ENCODE data around the gene ACAA2.

ACAA2 gene

DNA sequence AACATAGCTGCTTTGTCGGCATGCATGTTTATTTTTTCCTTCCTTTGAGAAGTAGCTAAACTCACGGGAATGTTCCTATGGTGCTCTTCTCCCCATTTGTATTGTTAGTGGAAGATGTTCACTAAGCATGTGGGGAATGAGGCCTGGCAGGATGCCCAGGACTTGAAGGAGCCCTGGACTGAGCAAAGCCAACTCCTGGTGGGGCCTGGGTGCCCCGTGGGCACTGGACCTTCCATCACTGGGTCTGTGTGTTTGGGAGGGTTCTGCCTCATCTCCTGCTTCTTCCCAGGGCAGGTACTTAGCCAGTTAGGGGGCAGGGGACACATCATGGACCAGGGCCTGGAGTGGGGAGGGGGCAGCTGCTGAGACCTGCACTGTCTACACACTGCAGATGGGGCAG, 49.3 kb downstream of the ACAA2 start:
- DNase-seq, result no peak

DNA sequence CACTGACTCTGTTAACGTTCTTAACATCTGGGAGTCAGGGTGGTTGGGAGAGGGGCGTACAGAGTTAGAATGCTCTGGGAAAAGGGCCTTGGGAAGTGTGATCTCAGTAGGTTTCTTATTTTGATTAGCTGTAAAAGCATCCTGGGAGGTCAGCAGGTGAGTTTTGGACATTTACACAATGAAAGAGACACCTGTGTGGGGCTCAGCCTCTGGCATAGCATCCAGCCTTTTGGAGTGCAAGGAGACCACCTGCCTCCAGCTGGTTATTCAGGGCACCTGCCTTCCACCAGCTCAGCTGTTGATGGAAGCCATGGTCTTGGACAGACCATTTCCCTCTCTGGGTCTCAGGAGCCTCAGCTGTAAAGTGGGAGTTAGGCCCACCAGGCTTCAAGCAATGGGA, 49.7 kb downstream of the ACAA2 start:
- DNase-seq, result no peak

DNA sequence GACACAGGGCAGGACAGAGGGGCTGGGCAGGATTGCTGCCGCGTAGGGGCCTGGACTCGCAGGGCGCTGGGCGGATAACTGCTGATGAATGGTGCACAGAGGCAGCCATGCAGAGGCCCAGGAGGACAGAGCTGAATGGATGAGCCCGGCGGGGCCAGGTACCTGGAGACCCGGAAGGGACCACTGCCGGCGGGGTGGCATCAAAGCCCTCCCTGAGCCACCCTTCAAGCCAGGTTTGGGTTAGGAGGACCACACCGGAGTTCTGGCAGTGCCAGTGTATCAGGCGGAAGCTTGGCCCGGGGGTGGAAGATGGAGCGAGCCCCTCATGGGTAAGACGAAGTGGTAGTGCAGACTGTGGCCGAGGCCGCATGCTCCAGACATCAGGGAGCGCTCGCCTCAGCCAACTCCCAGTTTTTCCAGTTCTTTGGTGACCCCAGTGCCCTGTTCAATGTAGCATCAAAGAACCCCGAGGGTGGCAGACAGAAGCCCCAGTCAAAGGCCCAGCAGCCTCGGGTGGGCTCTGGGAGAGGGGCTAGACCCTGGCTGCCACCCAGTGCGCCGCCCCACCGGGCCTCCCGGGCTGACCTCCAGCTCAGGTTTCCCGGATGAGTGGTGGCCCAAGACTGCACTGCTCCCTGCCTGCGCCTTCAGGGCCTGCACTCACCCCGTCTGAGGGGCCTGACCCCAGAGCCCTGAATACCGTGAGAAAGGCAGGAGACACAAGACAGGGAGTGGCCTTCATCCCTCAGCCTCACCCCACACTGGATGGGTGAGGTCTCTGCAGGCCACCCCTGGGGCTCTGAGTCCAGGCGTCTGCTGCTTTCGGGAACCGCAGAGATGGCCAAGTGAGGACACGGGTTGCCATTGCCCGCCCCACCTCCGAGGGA, 50.9 kb downstream of the ACAA2 start:
- DNase-seq, result no peak

DNA sequence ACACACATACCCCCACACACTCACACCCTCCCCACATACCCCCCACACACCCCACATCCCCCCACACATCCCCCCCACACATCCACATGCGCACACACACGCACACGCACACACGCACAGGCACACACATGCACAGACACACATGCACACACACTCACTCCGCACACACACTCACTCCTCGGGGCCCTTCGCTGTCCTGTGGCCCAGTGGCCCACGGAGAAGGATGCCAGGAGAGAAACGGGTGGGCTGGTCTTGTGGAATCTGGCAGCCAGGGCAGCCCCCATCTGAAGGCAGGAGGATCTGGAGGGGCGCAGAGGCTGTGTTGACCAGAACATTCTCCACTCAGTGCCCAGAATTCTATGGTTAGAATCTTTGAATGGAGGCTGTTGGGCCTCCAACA, 51.6 kb downstream of the ACAA2 start:
- no peak for DNase-seq

DNA sequence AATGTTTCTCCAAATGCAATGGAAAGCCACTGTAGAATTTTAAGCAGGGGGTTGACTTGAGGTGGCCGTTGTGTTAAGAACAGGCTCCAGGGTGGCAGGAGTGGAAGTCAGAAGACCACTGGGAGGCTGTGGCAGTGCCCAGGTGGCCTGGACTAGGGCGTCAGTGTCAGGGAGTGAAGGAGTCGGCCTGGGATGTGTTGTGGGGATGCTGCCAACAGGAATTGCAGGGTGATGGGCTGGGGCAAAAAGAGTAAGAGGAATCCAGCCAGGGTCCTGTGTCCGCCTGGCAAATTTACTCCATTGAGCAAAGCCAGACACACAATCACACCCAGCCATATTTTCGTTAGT, 55.1 kb downstream of the ACAA2 start:
- no peak for DNase-seq

DNA sequence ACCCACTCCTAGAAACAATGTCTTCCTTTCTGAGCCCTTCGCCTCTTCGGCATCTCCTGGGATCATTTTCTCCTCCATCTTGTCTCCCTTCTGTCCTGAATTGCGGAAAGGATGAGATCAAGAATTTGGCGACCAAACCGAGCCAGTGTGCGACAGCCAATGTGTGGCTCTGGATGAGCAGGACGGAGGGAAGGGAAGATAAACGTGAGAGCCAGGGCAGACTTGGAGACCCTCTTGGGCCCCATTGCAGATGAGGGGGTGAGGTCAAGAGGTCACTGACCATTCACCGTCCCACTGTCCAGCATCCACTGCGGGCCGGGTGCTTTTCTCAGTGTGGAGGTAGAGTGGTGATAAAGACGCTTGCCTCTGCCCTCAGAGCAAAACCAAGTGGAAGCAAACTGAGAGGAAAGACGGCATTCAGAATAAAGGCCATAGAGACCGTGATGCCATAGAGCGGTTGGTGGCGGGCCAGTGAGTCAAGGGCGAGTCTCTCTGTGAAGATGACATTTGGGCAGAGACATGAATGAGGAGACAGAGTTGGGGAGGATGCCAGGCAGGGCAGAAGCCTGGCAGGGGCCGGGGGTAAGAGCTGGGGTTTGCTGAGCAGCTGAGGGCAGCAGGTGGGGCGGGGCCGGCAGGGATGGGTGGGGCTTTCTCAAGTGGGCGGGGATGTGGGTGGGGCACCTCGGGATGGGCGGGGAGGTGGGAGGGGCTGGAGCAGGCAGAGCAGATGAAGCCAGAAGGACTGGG, 55.6 kb downstream of the ACAA2 start:
- no peak for DNase-seq

DNA sequence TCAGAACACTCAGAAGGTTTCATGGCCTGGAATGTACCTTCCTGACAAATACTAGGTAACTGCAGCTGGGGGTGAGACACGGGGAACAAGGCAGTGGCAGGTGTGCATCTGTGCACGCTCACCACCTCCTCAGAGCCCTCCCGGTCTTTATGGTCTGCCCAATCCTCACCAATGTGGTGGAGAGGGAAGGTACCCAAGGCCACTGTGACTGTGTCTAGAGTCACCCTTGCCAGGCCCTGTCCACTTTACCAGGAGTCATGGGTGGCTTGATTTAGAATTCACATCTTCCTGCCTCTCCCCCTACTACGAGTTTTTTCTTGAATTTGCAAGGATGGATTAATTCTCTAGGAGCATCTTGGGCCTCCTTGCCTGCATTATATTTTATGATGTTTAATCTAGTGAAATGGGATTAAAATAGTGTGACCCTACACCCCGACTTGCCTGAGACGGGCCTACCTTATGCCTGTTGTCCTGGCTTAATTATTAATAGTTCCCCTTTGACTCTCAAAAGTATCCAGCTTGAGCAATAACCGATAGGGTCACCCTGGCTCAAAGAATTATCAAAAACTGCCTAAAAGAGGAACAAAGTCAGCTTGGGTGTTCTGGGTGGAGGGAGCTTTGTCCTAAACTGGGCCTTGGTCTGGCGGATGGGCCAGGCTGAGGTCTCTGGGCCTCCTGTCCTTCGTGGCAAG, 56.5 kb downstream of the ACAA2 start:
- DNase-seq, result no peak

DNA sequence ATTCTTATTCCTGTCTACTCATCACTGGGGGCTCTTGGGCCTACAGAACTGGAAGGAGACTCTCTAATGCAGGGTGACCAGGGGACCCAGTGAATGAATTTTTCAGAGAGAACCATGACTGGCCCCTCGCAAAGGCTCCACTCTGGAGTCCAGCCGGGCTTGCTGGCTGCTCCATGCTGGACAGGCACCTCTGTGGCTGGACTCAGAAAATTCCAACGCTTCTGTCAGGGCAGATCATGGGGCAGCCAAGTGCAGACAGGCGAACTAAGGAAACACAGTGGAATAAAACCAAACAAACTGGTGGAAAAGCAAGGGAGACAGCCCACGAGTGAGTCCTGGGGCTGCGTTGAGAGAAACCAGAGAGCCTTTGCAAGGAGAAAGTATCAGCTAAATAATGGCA, 57.2 kb downstream of the ACAA2 start:
- no peak for DNase-seq

DNA sequence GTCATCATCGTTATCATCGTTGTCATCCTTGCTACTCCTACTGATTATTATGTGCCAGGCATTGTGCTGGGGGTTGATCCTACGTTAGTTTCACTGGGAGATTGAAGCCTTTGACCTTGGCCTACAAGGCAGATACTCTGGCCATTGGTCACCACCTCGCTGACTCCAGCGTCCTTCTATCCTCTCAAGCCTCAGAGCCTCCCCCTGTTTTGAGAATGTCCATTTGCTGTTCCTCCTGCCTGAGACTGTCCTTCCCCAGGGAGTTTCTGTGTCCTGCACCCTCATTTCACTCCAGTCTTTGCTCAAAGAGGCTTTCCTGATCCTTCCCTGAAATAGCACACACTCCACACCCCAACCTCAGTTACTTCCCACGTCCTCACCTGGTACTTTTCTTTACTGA, 57.8 kb downstream of the ACAA2 start:
- DNase-seq, result no peak

DNA sequence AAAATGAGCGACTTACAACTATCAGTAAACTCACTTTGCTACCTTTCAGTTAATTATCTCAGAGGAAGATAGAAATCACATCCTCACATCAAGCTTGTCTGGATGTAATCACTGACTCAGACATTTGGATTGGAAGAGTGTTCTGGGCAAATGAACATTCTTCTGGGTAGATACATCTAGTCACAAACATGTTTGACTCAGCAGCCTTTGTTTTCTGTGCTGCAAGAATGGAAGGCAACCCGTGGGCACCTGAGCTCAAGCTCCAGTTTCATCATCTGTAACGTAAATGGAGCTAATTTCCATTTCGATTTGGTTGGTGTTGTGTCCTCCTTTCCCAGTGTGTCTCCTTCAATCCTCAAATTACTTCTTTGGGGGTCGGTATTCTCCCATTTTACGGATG, 58.5 kb downstream of the ACAA2 start:
- no peak for DNase-seq

DNA sequence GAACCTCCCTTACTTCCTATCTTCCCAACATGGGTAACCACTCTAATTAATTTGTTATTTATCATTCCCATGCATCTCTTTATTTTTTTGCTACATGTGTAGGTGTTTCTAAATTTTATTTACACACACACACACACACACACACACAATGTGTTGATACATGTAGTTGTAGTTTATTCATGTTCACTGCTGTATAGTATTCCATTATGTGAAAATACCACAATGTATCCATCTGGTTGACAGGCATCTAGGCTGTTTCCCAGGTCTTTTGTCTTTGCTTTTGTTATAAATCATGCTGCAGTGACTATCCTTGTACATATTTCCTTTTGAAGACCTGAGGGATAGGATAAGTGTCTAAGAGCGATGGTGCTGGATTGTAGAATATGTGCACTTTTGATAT, 59.7 kb downstream of the ACAA2 start:
- no peak for DNase-seq

DNA sequence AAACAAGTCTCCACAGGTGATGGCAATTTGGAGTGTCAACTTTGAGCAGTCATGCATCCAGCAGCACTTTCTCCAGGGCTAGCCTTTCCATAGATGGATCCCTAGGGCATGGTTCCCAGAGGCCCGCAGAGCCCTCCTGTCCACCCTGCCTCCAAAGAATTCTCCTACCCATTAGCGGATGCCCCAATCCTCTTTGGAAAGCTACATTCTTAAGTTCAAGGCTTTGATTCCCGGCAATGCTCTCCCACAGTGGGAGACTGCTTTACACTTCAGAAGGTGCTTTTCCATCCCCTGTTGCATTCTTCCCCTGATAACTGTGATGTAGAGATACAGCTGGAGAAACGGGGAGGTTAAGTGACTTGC, 61.3 kb downstream of the ACAA2 start:
- no peak for DNase-seq

DNA sequence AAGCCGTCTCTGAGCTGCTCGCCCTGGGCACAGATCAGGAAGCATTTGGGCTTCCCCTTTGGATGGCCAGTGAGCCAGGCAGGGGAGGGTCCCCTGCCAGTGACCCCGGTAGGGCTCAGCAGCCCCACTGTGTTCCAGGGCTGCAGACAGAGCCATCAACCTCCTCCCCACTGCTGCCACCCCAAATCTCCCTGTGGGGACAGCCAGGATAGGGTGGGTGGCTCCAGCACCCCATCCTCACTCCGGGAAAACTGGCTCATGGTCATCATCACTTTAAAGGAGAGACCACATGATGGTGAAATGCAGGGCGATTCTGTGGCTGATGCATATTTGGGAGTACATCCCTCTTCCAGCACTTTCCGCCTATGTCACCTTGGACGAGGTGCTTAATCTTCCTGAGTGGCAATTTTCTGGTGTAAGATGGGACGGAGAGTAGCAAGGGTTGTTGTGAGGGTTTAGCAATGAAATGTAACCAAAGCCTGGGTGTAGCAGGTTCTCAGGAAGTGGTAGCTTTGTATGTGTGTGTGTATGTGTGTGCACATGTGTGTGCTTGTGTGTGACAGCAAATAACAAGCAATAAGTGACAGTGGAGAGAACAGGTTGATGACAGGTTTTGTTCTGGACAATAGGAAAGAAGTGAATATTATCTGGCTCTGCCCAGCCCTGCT, 61.8 kb downstream of the ACAA2 start:
- no peak for DNase-seq

DNA sequence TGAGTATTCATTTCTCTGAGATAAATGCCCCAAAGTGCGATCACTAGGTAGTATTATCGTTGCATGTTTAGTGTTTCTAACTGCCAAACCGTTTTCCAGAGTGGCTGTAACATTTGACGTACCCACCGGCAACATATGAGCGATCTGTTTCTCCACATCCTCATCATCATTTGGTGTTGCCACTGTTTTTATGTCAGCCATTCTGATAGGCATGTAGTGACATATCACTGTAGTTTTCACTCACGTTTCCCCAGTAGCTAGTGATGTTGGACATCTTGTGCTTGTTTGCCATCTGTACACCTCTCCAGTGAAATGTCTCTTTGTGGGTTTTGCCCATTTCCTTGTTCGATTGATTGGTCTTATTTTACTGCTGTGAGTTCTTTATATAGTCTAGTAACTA, 63.8 kb downstream of the ACAA2 start:
- no peak for DNase-seq

DNA sequence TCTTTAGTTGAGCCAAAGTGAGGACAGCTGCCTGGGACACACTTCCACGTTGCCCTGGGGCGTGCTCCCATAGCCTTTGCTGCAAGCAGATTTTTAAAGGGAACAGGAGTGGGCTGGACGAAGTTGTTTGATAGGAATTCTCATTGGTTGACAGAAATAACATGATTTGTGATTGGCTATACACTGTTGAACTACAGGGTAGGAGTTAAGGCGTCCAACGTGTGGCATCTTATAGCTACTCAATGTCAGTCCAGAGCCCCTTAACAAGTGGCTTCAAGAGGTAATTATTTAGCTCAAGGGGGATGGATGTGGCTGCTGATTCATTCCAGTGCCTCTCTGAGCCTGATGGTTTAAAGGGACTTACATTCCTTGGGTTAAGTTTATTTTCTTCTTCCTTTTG, 65.5 kb downstream of the ACAA2 start:
- DNase-seq, result no peak

DNA sequence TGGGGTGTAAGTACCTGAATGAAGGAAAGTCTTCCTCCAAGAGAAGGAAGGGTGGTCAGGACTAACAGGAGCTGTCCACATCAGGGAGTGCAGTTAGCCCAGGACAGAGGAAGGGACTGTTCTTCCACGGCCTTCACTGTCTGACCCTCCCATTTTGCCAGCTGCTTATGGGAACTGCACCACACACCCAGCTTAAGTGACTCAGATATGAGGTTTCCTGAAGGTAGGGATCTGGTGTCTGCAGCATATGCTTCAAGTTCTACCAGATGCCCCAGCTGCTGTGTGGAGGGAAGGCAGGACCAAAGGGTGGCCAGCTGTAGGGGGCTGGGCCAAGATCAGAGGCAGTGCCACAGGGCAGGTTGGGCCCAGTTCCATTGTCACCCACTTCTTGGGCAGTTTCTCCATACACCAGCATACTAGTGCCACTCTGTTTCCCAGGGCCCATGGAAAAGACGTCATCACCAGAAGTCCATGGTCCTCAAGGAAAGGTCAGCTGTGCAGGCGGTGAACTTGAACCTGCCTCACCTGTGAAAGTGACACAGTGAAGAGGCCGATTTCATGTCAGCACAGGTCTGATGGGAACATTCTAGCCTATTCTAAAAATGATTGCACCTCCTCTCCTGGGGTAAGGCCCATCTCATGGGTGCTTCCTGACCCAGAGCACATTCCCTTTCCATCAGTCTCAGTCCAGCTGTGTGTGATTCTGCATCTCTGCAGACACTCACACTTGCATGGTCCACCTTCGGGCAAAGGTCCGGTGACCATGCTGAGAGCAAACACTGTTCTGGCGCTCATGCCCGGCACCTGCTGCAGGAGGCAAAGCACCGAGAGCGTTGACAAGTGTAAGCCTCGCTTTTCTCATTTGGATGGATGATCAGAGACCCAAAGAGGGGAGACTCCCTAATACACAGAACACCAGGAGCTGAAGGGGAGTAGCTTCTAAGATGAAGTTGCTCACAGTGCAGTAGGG, 68.0 kb downstream of the ACAA2 start:
- no peak for DNase-seq

DNA sequence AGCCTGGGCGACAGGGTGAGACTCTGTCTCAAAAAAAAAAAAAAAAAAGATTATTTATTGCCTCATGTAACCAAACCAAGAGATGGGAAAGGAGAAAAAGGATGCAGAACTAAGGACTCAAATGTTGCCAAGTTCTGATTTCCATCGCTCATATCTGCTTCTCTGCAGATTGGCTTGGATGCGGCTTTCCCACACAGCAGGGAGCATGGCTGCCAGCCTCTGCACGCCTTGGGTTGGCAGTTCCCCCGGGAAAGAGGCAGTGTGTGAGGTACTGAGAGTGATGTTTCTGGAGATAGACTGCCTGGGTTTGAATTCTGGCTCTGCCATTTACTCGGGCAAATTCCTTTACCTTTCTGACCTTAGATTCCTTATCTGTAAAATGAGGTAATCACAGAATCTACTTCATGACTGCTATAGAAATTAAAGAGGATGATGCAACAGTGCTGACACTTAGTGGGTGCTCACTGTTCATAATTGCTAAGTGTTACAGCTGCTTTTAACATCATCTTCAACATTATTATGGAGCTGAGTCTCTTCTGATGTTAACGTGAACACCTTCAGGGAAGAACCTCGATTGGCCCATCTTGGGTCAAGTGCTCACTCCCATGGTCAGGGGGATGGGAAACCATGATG, 68.8 kb downstream of the ACAA2 start:
- no peak for DNase-seq

DNA sequence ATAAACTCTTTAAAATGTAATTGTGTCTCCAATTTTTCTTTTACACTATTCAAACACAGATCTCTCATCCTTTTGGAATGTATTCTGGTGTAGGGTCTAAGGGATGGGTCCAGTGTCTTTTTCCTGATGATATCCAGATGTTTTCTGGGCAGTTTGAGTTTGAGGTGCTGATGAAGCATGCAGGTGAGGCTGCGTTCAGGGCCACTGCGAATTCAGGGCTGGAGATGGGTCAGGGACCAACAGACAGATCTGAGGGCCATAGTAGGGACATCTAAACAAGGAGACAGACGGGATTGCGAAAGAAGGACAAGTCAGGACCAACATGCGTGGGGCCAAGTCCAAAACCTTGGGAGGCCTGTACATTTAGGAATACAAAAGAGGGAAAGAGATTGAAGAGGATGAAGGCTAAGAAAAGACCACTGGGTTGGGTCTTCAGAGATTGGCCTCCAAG, 70.2 kb downstream of the ACAA2 start:
- no peak for DNase-seq

DNA sequence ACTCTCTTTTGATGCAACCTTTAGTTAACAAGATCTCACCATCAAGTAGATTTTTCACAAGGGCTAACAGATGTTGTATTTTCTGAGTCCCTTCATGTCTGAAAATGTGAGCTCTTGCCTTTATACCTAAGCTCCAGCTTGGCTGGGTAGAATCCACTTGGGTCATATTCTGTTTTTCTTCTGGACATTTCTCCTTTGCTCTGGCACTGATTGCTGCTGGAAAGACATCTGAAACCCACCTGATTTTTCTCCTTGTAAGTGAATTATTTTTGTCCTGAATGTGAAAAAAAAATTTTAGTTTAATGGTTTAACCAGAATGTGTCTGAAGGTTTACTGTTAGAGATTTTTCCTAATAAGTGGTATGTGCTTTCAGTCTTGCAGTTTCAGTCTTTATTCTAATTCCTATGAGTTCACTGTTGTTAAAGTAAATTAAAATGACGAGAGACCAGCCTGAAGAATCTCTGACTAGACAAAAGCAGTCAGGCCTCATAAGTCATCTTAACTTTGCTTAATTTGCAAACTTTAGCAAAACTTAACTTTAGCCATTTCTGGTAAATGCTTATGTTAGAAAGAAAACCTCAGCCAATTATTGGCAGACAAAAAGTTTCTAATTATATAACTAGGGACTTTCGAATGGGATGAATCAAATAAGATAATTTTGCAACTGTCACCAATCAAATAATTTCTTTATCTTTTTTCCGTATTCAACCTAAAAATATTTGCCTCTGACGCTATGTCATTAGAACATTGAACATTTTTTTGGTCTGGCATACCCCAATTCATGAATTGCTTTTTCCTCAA, 70.8 kb downstream of the ACAA2 start:
- no peak for DNase-seq

DNA sequence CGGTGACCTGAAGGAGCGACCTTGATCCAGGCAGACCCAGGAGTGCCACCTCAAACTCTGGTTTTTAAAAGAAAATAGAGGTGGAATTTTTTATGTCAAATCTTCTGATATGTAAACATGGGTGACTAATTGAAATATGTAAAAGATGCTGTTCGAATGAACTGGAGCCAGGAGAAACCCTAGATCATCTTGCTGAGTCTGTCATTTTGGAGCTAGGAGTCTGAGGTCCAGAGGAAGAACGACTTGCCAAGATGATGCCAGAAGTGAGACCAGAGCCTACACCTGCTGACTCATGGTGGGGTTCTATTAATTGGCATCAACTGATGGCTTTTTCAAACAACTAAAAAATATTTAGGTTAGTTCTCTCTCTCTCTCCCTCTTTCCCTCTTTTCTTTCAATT, 74.1 kb downstream of the ACAA2 start:
- no peak for DNase-seq

DNA sequence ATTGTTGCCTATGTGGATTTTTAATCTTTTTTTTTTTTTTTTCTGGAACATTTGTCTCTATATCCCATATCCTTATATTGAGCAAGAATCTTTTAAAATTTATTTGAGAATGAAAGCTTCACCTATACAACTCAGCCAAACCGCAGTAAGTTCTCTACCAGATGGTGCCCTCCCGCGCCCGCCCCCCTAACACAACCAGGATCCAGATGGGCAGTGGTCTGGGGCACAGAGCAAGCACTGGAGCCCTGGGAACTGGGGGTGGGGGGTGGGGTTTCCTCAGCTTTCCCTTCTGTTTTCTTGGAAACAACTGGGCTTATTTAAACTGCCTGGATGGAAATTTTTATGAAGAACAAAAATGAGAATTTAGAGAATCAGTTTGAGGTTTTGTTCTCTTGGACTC, 74.6 kb downstream of the ACAA2 start:
- DNase-seq, result no peak

Data from activated naive CD4-positive, alpha-beta T cell treated with Interleukin-2 at 50 U/mL for 16 hours (primary cell).